ENCODE measurements around the gene OR10W1. TPM values are rescaled to one million over a fixed set of nuclear protein-coding genes. Genes with fewer than 3 reads are reported as not detected.

OR10W1 gene
- total and polyA plus RNA-seq, 2 of the 8 experiments (the other 6 are each of a cell fraction or from before 2014, with no cell fraction given), result not detected

DNA sequence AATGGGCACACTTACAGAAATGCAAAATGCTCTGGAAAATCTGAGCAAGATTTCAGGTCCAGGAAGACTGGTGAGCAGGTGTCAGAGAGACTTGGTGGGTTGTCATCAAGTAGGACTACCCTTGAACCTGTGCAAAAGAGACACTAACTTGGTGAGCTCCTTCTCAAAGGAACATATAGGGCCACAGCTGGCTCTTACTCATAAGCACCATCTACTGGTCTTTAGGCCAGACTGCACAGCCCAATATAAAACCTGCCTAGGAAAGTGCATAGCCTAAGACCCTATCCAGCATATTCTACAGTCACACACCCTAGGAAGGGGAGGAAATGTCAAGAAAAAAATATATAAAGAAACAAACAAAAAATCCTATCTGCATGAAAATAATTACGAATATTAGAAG, 18.2 kb upstream of the OR10W1 start:
- no peak overlapping the region for H2BK120ac ChIP-seq (replicated peaks; ENCODE audit: low read depth, low read length)
- no peak overlapping the region for H3K9ac ChIP-seq (replicated peaks in 1 of 4; ENCODE audit: extremely low read depth in 1 of 4, low read depth in 3 of 4, low read length in 3 of 4)
- no peak overlapping the region for H4K8ac ChIP-seq (ENCODE audit: extremely low read depth, insufficient read depth, low read length)
- H3K18ac ChIP-seq (ENCODE audit: extremely low read depth, low read length), result no peak overlapping the region
- H3K27ac ChIP-seq (ENCODE audit: low read depth, low read length), result no peak overlapping the region
- no peak overlapping the region for H3K56ac ChIP-seq (replicated peaks; ENCODE audit: insufficient read length, low read depth, low read length)
- H2BK20ac ChIP-seq (ENCODE audit: low read length), result no peak overlapping the region
- POLR2A ChIA-PET (ENCODE audit: partially characterized antibody), result interaction anchor here (1.0 kb wide), 1 partner anchor 462 kb away, joined by 3 read pairs; no protein-coding TSS in a partner anchor
- no peaks in the 10 kb centered on the region for H3K36me3 ChIP-seq (ENCODE audit: control insufficient read depth in 2 of 4, insufficient read depth in 4 of 4, low read length in 3 of 4)
- no peak overlapping the region for H3K23ac ChIP-seq (ENCODE audit: insufficient read length)
- H2AK5ac ChIP-seq (ENCODE audit: low read depth, low read length), result no peak overlapping the region
- FAIRE-seq (peak; percentile 45), DNase-seq (ENCODE audit: low read depth in 1 of 2, low spot score in 2 of 2) (no peak)
- H3K9me3 ChIP-seq (ENCODE audit: insufficient read depth in 2 of 2, low read depth in 1 of 2, low read length in 1 of 2), result peaks cover 3 to 20% of the 10 kb centered on the region in 2 experiments; a peak in 3 of 4 replicates
- no peaks in the 10 kb centered on the region for H3K27me3 ChIP-seq (replicated peaks in 1 of 4; ENCODE audit: control insufficient read depth in 3 of 4, extremely low read depth in 1 of 4, insufficient read depth in 3 of 4, low read length in 3 of 4)
- CTCF ChIA-PET (ENCODE audit: partially characterized antibody), result interaction anchor here (0.6 to 2.2 kb wide), 18 partner anchors 10 to 460 kb away, joined by 3 to 8 read pairs (median 4); partner anchors contain the start of gene OR10W1
- H2BK12ac ChIP-seq (ENCODE audit: low read depth, low read length), result no peak overlapping the region
- no peak overlapping the region for H2AFZ ChIP-seq (ENCODE audit: low read length)
- H3K4me2 ChIP-seq (ENCODE audit: insufficient read depth in 1 of 2, low read depth in 2 of 2, low read length in 2 of 2), result no peak overlapping the region
- no peaks in the 10 kb centered on the region for H3K4me1 ChIP-seq (replicated peaks in 1 of 4; ENCODE audit: control insufficient read depth in 3 of 4, insufficient read depth in 4 of 4, low read length in 3 of 4)
- H3K79me2 ChIP-seq (ENCODE audit: control insufficient read depth in 1 of 2, insufficient read depth in 2 of 2, low read length in 2 of 2), result no peaks in the 10 kb centered on the region
- H2BK5ac ChIP-seq (ENCODE audit: low read depth, low read length), result no peak overlapping the region
- TF ChIP-seq, protein P1, sequence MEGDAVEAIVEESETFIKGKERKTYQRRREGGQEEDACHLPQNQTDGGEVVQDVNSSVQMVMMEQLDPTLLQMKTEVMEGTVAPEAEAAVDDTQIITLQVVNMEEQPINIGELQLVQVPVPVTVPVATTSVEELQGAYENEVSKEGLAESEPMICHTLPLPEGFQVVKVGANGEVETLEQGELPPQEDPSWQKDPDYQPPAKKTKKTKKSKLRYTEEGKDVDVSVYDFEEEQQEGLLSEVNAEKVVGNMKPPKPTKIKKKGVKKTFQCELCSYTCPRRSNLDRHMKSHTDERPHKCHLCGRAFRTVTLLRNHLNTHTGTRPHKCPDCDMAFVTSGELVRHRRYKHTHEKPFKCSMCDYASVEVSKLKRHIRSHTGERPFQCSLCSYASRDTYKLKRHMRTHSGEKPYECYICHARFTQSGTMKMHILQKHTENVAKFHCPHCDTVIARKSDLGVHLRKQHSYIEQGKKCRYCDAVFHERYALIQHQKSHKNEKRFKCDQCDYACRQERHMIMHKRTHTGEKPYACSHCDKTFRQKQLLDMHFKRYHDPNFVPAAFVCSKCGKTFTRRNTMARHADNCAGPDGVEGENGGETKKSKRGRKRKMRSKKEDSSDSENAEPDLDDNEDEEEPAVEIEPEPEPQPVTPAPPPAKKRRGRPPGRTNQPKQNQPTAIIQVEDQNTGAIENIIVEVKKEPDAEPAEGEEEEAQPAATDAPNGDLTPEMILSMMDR (IDR thresholded peaks at IDR 0.05; ENCODE audit: control extremely low read depth in 1 of 3, insufficient read depth in 1 of 3, low read depth in 1 of 3, low read length in 3 of 3), result peak in 2 of 3 experiments; percentile 61 to 76; a peak in 3 of 4 replicates
- TF ChIP-seq RAD21 (IDR thresholded peaks at IDR 0.05 in 1 of 2, conservative IDR thresholded peaks at IDR 0.05 in 1 of 2; ENCODE audit: low read depth in 2 of 2, low read length in 2 of 2), result peak; percentile 73 to 84
- no peak for TF ChIP-seq BRCA1 (IDR thresholded peaks at IDR 0.05; ENCODE audit: low read depth, low read length)
- no peak for TF ChIP-seq POU5F1 (IDR thresholded peaks at IDR 0.05; ENCODE audit: low read depth, low read length)
- no peak overlapping the region for H3K14ac ChIP-seq (ENCODE audit: insufficient read length)
- WGBS, 2 experiments (ENCODE audit: extremely low coverage in 1 of 2, insufficient coverage in 1 of 2, insufficient read length in 1 of 2, insufficient replicate concordance in 2 of 2, low coverage in 1 of 2, low lambda C conversion rate in 2 of 2, missing lambda C conversion rate in 1 of 2), result 25% methylated on average over 1 of the region's 1 CpG; no CpG with 5 or more reads in 1 of the 2 experiments
- no peak overlapping the region for H3K4ac ChIP-seq (replicated peaks; ENCODE audit: insufficient read length, low read depth, low read length)
- H4K5ac ChIP-seq (ENCODE audit: insufficient read length, low read depth, low read length), result no peak overlapping the region
- H3K79me1 ChIP-seq (ENCODE audit: low read depth, low read length), result no peaks in the 10 kb centered on the region
- H3K23me2 ChIP-seq (ENCODE audit: low read depth, low read length), result no peaks in the 10 kb centered on the region
- H2BK15ac ChIP-seq (ENCODE audit: low read length), result no peak overlapping the region
- no peak overlapping the region for H3K4me3 ChIP-seq (ENCODE audit: extremely low read depth in 1 of 4, insufficient read depth in 2 of 4, low read depth in 3 of 4, low read length in 4 of 4)
- no peak overlapping the region for H4K91ac ChIP-seq (replicated peaks; ENCODE audit: insufficient read length, low read length)
- no peaks in the 10 kb centered on the region for H4K20me1 ChIP-seq (replicated peaks in 1 of 2; ENCODE audit: control insufficient read depth in 1 of 2, insufficient read depth in 2 of 2, low read length in 2 of 2)
